H1 (cell line): Measurements from ENCODE around the gene INTS2. TPM values are rescaled to one million over a fixed set of nuclear protein-coding genes. Genes with fewer than 3 reads are reported as not detected.

Experiments used
- CTCF ChIA-PET: fragments of 300-600 bp; sonication (Branson Sonifier 250); formaldehyde crosslinking; loops from one replicate; lab custom pipeline; 2021; ENCODE audit not compliant: partially characterized antibody; lab: Charles Lee
- POLR2A ChIA-PET: fragments of 300-600 bp; sonication (Branson Sonifier 250); formaldehyde crosslinking; loops from one replicate; lab custom pipeline; 2021; ENCODE audit warnings: inconsistent platforms; ENCODE audit not compliant: partially characterized antibody; lab: Charles Lee
- DNase-seq, 2 experiments: peaks; one replicate each; pipeline versions ENCODE4 v3.0.0 to v3.0.0-alpha.2; 2010 to 2022; ENCODE audit warnings: low spot score in 2 of 2, low read depth in 1 of 2, mixed read lengths in 1 of 2
- FAIRE-seq: peaks from 2 replicates; lab custom pipeline; 2011; peaks lifted over from hg19 to GRCh38; lab: Jason Lieb, UNC
- H2AFZ ChIP-seq: 2 replicates; pipeline ENCODE4 v1.8.1; 2012; ENCODE audit warnings: low read length, inconsistent platforms
- H2AK5ac ChIP-seq: 2 replicates; pipeline ENCODE4 v1.6.1; 2013; ENCODE audit warnings: low read depth, low read length
- H2BK120ac ChIP-seq: replicated peaks from 2 replicates; pipeline ENCODE3; 2013; ENCODE audit warnings: low read depth, low read length, inconsistent platforms
- H2BK12ac ChIP-seq: 2 replicates; pipeline ENCODE4 v1.6.1; 2013; ENCODE audit warnings: low read depth, low read length
- H2BK15ac ChIP-seq: 2 replicates; pipeline ENCODE4 v1.6.1; 2013; ENCODE audit warnings: low read length
- H2BK20ac ChIP-seq: 2 replicates; pipeline ENCODE4 v1.6.1; 2013; ENCODE audit warnings: low read length
- H2BK5ac ChIP-seq: 2 replicates; pipeline ENCODE4 v1.6.1; 2013; ENCODE audit warnings: low read depth, low read length
- H3K14ac ChIP-seq: 2 replicates; pipeline ENCODE4 v1.6.1; 2013; ENCODE audit warnings: inconsistent platforms; ENCODE audit not compliant: insufficient read length
- H3K18ac ChIP-seq: 2 replicates; pipeline ENCODE4 v1.6.1; 2013; ENCODE audit warnings: low read length; ENCODE audit errors: extremely low read depth
- H3K23ac ChIP-seq: 2 replicates; pipeline ENCODE4 v1.6.1; 2013; ENCODE audit warnings: inconsistent platforms; ENCODE audit not compliant: insufficient read length
- H3K23me2 ChIP-seq: 2 replicates; pipeline ENCODE4 v1.6.1; 2013; ENCODE audit warnings: low read depth, low read length
- H3K27ac ChIP-seq: 2 replicates; pipeline ENCODE4 v1.6.1; 2011; ENCODE audit warnings: low read depth, low read length, inconsistent platforms
- H3K27me3 ChIP-seq, 4 experiments: replicated peaks in 1 of 4; 1 replicate in 1 of 4; 2 replicates in 3 of 4; pipeline versions ENCODE4 v1.6.1 to v1.8.1; 2011 to 2013; ENCODE audit warnings: low read length in 3 of 4, mild to moderate bottlenecking in 3 of 4, inconsistent platforms in 2 of 4, mixed read lengths in 2 of 4, moderate library complexity in 1 of 4; ENCODE audit not compliant: control insufficient read depth in 3 of 4, insufficient read depth in 3 of 4; ENCODE audit errors: extremely low read depth in 1 of 4
- H3K36me3 ChIP-seq, 4 experiments: 2 replicates each; pipeline versions ENCODE4 v1.6.1 to v1.8.1; 2011 to 2013; ENCODE audit warnings: mild to moderate bottlenecking in 4 of 4, low read length in 3 of 4, moderate library complexity in 2 of 4, control low read depth in 1 of 4, inconsistent platforms in 1 of 4; ENCODE audit not compliant: insufficient read depth in 4 of 4, control insufficient read depth in 2 of 4
- H3K4ac ChIP-seq: replicated peaks from 2 replicates; pipeline ENCODE3; 2013; ENCODE audit warnings: low read length, low read depth, mixed read lengths, inconsistent platforms; ENCODE audit not compliant: insufficient read length
- H3K4me1 ChIP-seq, 4 experiments: replicated peaks in 1 of 4; 1 replicate in 1 of 4; 2 replicates in 3 of 4; pipeline versions ENCODE4 v1.6.1 to v1.8.1; 2011 to 2013; ENCODE audit warnings: low read length in 3 of 4, inconsistent platforms in 2 of 4, mixed read lengths in 1 of 4; ENCODE audit not compliant: insufficient read depth in 4 of 4, control insufficient read depth in 3 of 4
- H3K4me2 ChIP-seq, 2 experiments: 2 replicates each; pipeline versions ENCODE4 v1.6.1 to v1.8.1; 2011 to 2013; ENCODE audit warnings: low read depth in 2 of 2, low read length in 2 of 2, control low read depth in 1 of 2, inconsistent platforms in 1 of 2, mild to moderate bottlenecking in 1 of 2; ENCODE audit not compliant: insufficient read depth in 1 of 2
- H3K4me3 ChIP-seq, 4 experiments: fragments of 200-600, 300-600 bp in 1 of 4; sonication (generic), shearing (Covaris generic), sonication (Bioruptor Twin) in 1 of 4; 2 replicates each; pipeline versions ENCODE4 v1.5.1 to v1.8.1; 2011 to 2016; ENCODE audit warnings: low read length in 4 of 4, low read depth in 3 of 4, control low read depth in 2 of 4, inconsistent platforms in 2 of 4, mild to moderate bottlenecking in 2 of 4, mixed read lengths in 1 of 4, moderate library complexity in 1 of 4; ENCODE audit not compliant: insufficient read depth in 2 of 4; ENCODE audit errors: extremely low read depth in 1 of 4
- H3K56ac ChIP-seq: replicated peaks from 2 replicates; pipeline ENCODE3; 2013; ENCODE audit warnings: low read depth, mild to moderate bottlenecking, mixed read lengths, low read length, inconsistent platforms; ENCODE audit not compliant: insufficient read length
- H3K79me1 ChIP-seq: 2 replicates; pipeline ENCODE4 v1.6.1; 2013; ENCODE audit warnings: low read depth, low read length, control low read depth
- H3K79me2 ChIP-seq, 2 experiments: 2 replicates each; pipeline versions ENCODE4 v1.6.1 to v1.8.1; 2012 to 2013; ENCODE audit warnings: low read length in 2 of 2, mild to moderate bottlenecking in 2 of 2, inconsistent platforms in 1 of 2; ENCODE audit not compliant: insufficient read depth in 2 of 2, control insufficient read depth in 1 of 2
- H3K9ac ChIP-seq, 4 experiments: replicated peaks in 1 of 4; 1 replicate in 1 of 4; 2 replicates in 3 of 4; pipeline versions ENCODE4 v1.6.1 to v1.8.1; 2011 to 2013; ENCODE audit warnings: low read depth in 3 of 4, low read length in 3 of 4, control low read depth in 2 of 4, mild to moderate bottlenecking in 2 of 4, moderate library complexity in 2 of 4, inconsistent platforms in 1 of 4; ENCODE audit errors: extremely low read depth in 1 of 4
- H3K9me3 ChIP-seq, 2 experiments: 2 replicates each; pipeline versions ENCODE4 v1.6.1 to v1.8.1; 2012 to 2013; ENCODE audit warnings: mild to moderate bottlenecking in 2 of 2, moderate library complexity in 2 of 2, control low read depth in 1 of 2, inconsistent platforms in 1 of 2, low read depth in 1 of 2, low read length in 1 of 2, mixed read lengths in 1 of 2; ENCODE audit not compliant: insufficient read depth in 2 of 2
- H4K20me1 ChIP-seq, 2 experiments: replicated peaks in 1 of 2; 2 replicates each; pipeline versions ENCODE3 to v1.8.1; 2011 to 2013; ENCODE audit warnings: inconsistent platforms in 2 of 2, low read length in 2 of 2, mild to moderate bottlenecking in 1 of 2; ENCODE audit not compliant: insufficient read depth in 2 of 2, control insufficient read depth in 1 of 2
- H4K5ac ChIP-seq: 2 replicates; pipeline ENCODE4 v1.6.1; 2013; ENCODE audit warnings: low read length, low read depth, mixed read lengths, inconsistent platforms; ENCODE audit not compliant: insufficient read length
- H4K8ac ChIP-seq: 2 replicates; pipeline ENCODE4 v1.8.0; 2013; ENCODE audit warnings: mild to moderate bottlenecking, moderate library complexity, low read length, inconsistent platforms; ENCODE audit not compliant: insufficient read depth; ENCODE audit errors: extremely low read depth
- H4K91ac ChIP-seq: replicated peaks from 2 replicates; pipeline ENCODE3; 2013; ENCODE audit warnings: low read length, mixed read lengths, inconsistent platforms; ENCODE audit not compliant: insufficient read length
- BCL11A ChIP-seq, 2 experiments: IDR thresholded peaks; one replicate each; pipeline ENCODE4 v1.6.1; 2011; ENCODE audit warnings: low read depth in 2 of 2, low read length in 2 of 2, mild to moderate bottlenecking in 2 of 2
- CEBPB ChIP-seq: IDR thresholded peaks from 2 replicates; pipeline ENCODE4 v1.6.1; 2012; ENCODE audit warnings: low read depth, low read length
- HDAC6 ChIP-seq: IDR thresholded peaks from one replicate; pipeline ENCODE4 v1.7.1; 2012; ENCODE audit warnings: low read depth, mild to moderate bottlenecking, inconsistent platforms, low read length, moderate library complexity
- WGBS, 2 experiments: shearing (Covaris generic) in 1 of 2; methylation state at CpG; one replicate each; pipeline versions ENCODE4 v1.1.6 to v1.1.7; 2013 to 2015; ENCODE audit warnings: low lambda C conversion rate in 2 of 2, mixed read lengths in 2 of 2, inconsistent platforms in 1 of 2, low coverage in 1 of 2, missing lambda C conversion rate in 1 of 2; ENCODE audit not compliant: insufficient replicate concordance in 2 of 2, insufficient coverage in 1 of 2, insufficient read length in 1 of 2; ENCODE audit errors: extremely low coverage in 1 of 2, missing lambda C conversion rate in 1 of 2; 5-methylcytosine and 5-hydroxymethylcytosine counted together
- polyA plus RNA-seq, 7 experiments: library from polyadenylated mRNA; depleted of rRNA in 3 of 7; stranded (reverse) in 5 of 7; unstranded in 2 of 7; fragments of >200 nt in 5 of 7; fragments of 200-250 nt in 2 of 7; gene quantifications; 1 replicate in 5 of 7; 2 replicates in 1 of 7; 4 replicates in 1 of 7; pipeline versions ENCODE4 v1.2.1 to v1.2.3, GENCODE V29; 2011 to 2013; ENCODE audit warnings: missing spikeins in 2 of 7, mixed read lengths in 2 of 7
- total RNA-seq: library from RNA; stranded (reverse); fragmentation: NEBNext Ultra II Directional; extraction: Animal tissue kit (Norgen Biotek cat#: 25700); gene quantifications from 2 replicates; pipeline ENCODE4 v1.2.1, GENCODE V29; 2021

INTS2 gene
- total and polyA plus RNA-seq, 2 of the 8 experiments (the other 6 are each of a cell fraction or from before 2014, with no cell fraction given), result 9.4 to 21.8 TPM

DNA sequence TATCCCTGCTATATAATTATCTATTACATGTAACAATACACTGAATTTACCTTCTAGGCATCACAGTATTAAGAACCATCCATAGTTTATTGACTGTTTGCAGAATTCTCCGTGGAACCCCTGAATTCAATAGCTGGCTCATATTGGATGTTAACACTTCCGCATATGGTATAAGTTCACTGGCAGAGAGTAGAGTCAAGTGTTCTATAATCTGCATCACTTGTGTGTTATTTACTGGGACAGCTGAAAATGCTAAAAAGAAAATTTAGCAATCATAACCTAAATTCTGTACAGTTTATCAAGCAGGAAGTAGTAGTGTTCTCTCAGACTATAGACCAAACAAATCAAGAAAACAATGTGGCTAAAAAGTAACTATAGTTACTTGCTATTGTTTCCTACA is 49.9 kb downstream of the INTS2 start:
- H3K23ac ChIP-seq, result no peak overlapping the region
- no peak overlapping the region for H2BK15ac ChIP-seq
- H3K23me2 ChIP-seq, result no peaks in the 10 kb centered on the region
- H2BK120ac ChIP-seq, result no peak overlapping the region
- H3K79me2 ChIP-seq, result no peaks in the 10 kb centered on the region
- no peak overlapping the region for H2BK12ac ChIP-seq
- DNase-seq, result no peak
- no peak overlapping the region for H3K4ac ChIP-seq
- H3K36me3 ChIP-seq, result peaks cover 0 to 20% (median 4%) of the 10 kb centered on the region in 4 experiments; a peak in 4 of 8 replicates
- 100% methylated on average over 2 of the region's 2 CpGs; no CpG with 5 or more reads in 1 of the 2 experiments for WGBS, 2 experiments
- no peaks in the 10 kb centered on the region for H4K20me1 ChIP-seq
- no peak overlapping the region for H4K8ac ChIP-seq
- no peak overlapping the region for H2AK5ac ChIP-seq
- TF ChIP-seq BCL11A (IDR thresholded peaks at IDR 0.05; ENCODE audit: low read depth in 2 of 2, low read length in 2 of 2) (no peak), HDAC6 (no peak), CEBPB (no peak)
- H3K14ac ChIP-seq, result no peak overlapping the region
- ChIA-PET CTCF (no interaction called here), POLR2A (no interaction called here)
- no peaks in the 10 kb centered on the region for H3K9me3 ChIP-seq
- H3K4me2 ChIP-seq, result no peak overlapping the region
- H3K56ac ChIP-seq, result no peak overlapping the region
- H2BK5ac ChIP-seq, result no peak overlapping the region
- no peak overlapping the region for H3K4me3 ChIP-seq
- no peak overlapping the region for H3K27ac ChIP-seq
- H2AFZ ChIP-seq, result no peak overlapping the region
- H4K5ac ChIP-seq, result no peak overlapping the region
- FAIRE-seq, result no peak
- no peaks in the 10 kb centered on the region for H3K79me1 ChIP-seq
- no peak overlapping the region for H3K9ac ChIP-seq
- no peaks in the 10 kb centered on the region for H3K27me3 ChIP-seq
- H3K4me1 ChIP-seq, result no peaks in the 10 kb centered on the region
- H3K18ac ChIP-seq, result no peak overlapping the region
- H4K91ac ChIP-seq, result no peak overlapping the region
- H2BK20ac ChIP-seq, result no peak overlapping the region
